Common myeloid progenitor, CD34-positive (primary cell): ENCODE results near the gene OR7D2.
"Not testable (repeated sequence)": the region's sequence is repeated elsewhere in the genome, so short reads cannot be mapped to it uniquely, and the experiment has no call there.

Source experiments
- CTCF ChIA-PET: fragments of 350-600 bp; sonication (Branson Sonifier 250); formaldehyde crosslinking; loops from one replicate; lab custom pipeline; 2021; ENCODE audit warnings: antibody characterized with exemption; lab: Charles Lee
- POLR2A ChIA-PET: fragments of 350-600 bp; sonication (Branson Sonifier 250); formaldehyde crosslinking; loops from one replicate; lab custom pipeline; 2021; ENCODE audit warnings: antibody characterized with exemption; lab: Charles Lee
- DNase-seq, 3 donors: peaks; one replicate each; pipeline versions ENCODE4 v3.0.0 to v3.0.0-alpha.2; 2013
- H3K27ac ChIP-seq, 2 experiments: 1 replicate in 1 of 2; 2 replicates in 1 of 2; pipeline ENCODE4 v1.7.0; 2013; ENCODE audit warnings: inconsistent platforms in 2 of 2, low read length in 2 of 2, mild to moderate bottlenecking in 2 of 2, low read depth in 1 of 2, moderate library complexity in 1 of 2; ENCODE audit not compliant: severe bottlenecking in 2 of 2, insufficient read depth in 1 of 2, poor library complexity in 1 of 2
- H3K27me3 ChIP-seq, 5 experiments: replicated peaks in 2 of 5; 1 replicate in 3 of 5; 2 replicates in 2 of 5; pipeline versions ENCODE4 v1.6.1 to v1.7.0; 2013; ENCODE audit warnings: low read length in 4 of 5, mild to moderate bottlenecking in 2 of 5, moderate library complexity in 2 of 5, inconsistent platforms in 1 of 5; ENCODE audit not compliant: insufficient read depth in 5 of 5, control insufficient read depth in 4 of 5
- H3K36me3 ChIP-seq, 4 experiments: 1 replicate in 2 of 4; 2 replicates in 2 of 4; pipeline versions ENCODE4 v1.6.1 to v1.7.0; 2013; ENCODE audit warnings: low read length in 3 of 4, control low read depth in 1 of 4, mild to moderate bottlenecking in 1 of 4; ENCODE audit not compliant: control insufficient read depth in 4 of 4, insufficient read depth in 4 of 4
- H3K4me1 ChIP-seq, 4 experiments: 1 replicate in 3 of 4; 2 replicates in 1 of 4; pipeline versions ENCODE4 v1.6.1 to v1.7.1; 2013; ENCODE audit warnings: low read length in 3 of 4, mild to moderate bottlenecking in 3 of 4, control low read depth in 1 of 4, inconsistent platforms in 1 of 4, moderate library complexity in 1 of 4; ENCODE audit not compliant: control insufficient read depth in 4 of 4, insufficient read depth in 4 of 4; ENCODE audit errors: control extremely low read depth in 1 of 4
- H3K4me3 ChIP-seq, 7 experiments: 1 replicate in 4 of 7; 2 replicates in 3 of 7; pipeline versions ENCODE4 v1.5.1 to v1.7.0; 2013; ENCODE audit warnings: mild to moderate bottlenecking in 7 of 7, low read length in 6 of 7, moderate library complexity in 6 of 7, inconsistent platforms in 2 of 7, low read depth in 2 of 7, control low read depth in 1 of 7; ENCODE audit not compliant: insufficient read depth in 4 of 7, control insufficient read depth in 1 of 7; ENCODE audit errors: extremely low read depth in 1 of 7
- H3K9me3 ChIP-seq, 5 experiments: 1 replicate in 4 of 5; 2 replicates in 1 of 5; pipeline versions ENCODE4 v1.6.1 to v1.7.1; 2013; ENCODE audit warnings: low read length in 4 of 5, mild to moderate bottlenecking in 2 of 5, inconsistent platforms in 1 of 5, low read depth in 1 of 5, moderate library complexity in 1 of 5; ENCODE audit not compliant: control insufficient read depth in 4 of 5, insufficient read depth in 2 of 5; ENCODE audit errors: control extremely low read depth in 1 of 5
- WGBS: methylation state at CpG from one replicate; pipeline ENCODE4 v1.1.5; 2013; ENCODE audit not compliant: insufficient coverage; 5-methylcytosine and 5-hydroxymethylcytosine counted together

The OR7D2 gene

DNA sequence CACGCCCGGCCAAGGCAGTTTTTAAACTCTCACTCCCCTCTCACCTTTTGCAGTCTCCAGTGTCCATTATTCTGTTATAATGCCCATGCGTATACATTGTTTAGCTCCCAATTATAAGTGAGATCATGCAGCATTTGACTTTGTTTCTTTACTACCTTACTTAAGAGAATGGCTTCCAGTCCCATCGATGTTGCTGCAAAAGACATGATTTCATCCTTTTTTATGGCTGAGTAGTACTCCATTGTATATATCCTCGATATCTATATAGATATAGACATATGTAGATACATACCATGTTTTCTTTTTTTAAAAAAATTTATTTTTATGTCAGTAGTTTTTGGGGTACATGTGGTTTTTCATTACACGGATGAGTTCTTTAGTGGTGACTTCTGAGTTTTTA is 8.4 kb downstream of the OR7D2 start:
- POLR2A ChIA-PET = no interaction called here

DNA sequence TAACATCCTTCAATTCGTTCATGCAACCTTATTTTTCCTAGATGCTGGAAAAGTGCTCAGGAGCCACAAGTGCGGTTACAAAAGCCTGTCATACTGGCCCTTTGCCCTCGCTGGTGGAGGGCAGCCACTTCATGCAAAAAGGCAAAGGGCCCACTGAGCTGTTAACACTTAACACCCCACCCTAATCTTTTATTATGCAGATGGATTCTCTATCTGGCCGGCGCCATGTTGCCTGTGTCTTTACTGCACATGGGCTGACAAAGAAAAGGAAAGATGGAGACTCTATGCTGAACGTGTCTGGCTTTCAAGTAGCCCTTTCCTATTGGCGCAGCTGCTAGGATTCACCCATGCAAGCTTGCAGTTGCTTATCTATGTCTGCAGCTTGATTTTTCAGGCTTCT is 10.8 kb downstream of the OR7D2 start:
- Histone ChIP-seq H3K9me3 (peaks cover 0 to 4% (median 2%) of the 10 kb centered on the region in 5 experiments), H3K4me3 (no peak overlapping the region), H3K27me3 (peaks cover 0 to 4% (median 0%) of the 10 kb centered on the region in 5 experiments), H3K27ac (no peak overlapping the region), H3K36me3 (peaks cover 0 to 9% (median 0%) of the 10 kb centered on the region in 4 experiments), H3K4me1 (no peaks in the 10 kb centered on the region)
- no peak for DNase-seq
- WGBS = 60% methylated on average over 3 of the region's 7 CpGs
- POLR2A ChIA-PET = no interaction called here
- CTCF ChIA-PET = no interaction called here

More for the DNA sequence above, 8.4 kb downstream of the OR7D2 start:
- Histone ChIP-seq H3K27ac (no peak overlapping the region), H3K27me3 (peaks cover 0 to 2% (median 0%) of the 10 kb centered on the region in 5 experiments), H3K4me1 (no peaks in the 10 kb centered on the region), H3K9me3 (peaks cover 0 to 4% (median 2%) of the 10 kb centered on the region in 5 experiments), H3K36me3 (peaks cover 0 to 9% (median 0%) of the 10 kb centered on the region in 4 experiments), H3K4me3 (no peak overlapping the region)
- WGBS = 76% methylated on average over 3 of the region's 6 CpGs
- no peak for DNase-seq
- CTCF ChIA-PET = no interaction called here

DNA sequence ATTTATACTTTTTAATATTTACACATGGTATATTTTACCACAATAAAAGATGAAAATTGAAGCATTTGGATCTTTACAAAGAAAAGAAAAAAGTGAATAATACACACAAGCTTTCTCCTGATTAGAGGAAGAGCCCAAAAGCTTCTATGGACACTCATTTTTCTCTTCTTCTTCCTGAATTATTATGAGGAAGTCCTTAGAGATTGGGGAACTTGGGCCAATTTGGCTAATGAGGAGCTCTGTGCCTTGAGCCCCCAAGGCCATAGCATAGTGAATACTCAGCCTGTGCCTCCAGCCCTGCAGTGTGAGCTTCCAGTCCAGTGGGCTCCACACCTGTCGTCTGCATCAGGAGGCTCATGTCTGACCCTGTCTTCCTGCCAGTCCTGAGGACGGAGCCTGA is 19.3 kb downstream of the OR7D2 start:
- H3K4me3 ChIP-seq, H3K9me3 ChIP-seq, H3K36me3 ChIP-seq, H3K27me3 ChIP-seq, DNase-seq, POLR2A ChIA-PET, H3K27ac ChIP-seq, H3K4me1 ChIP-seq: not testable (repeated sequence)
- CTCF ChIA-PET = interaction anchor here (1.0 kb wide), 1 partner anchor 20 kb away, joined by 3 read pairs; no protein-coding TSS in a partner anchor
- WGBS = no CpG with 5 or more reads among the region's 2 CpGs

DNA sequence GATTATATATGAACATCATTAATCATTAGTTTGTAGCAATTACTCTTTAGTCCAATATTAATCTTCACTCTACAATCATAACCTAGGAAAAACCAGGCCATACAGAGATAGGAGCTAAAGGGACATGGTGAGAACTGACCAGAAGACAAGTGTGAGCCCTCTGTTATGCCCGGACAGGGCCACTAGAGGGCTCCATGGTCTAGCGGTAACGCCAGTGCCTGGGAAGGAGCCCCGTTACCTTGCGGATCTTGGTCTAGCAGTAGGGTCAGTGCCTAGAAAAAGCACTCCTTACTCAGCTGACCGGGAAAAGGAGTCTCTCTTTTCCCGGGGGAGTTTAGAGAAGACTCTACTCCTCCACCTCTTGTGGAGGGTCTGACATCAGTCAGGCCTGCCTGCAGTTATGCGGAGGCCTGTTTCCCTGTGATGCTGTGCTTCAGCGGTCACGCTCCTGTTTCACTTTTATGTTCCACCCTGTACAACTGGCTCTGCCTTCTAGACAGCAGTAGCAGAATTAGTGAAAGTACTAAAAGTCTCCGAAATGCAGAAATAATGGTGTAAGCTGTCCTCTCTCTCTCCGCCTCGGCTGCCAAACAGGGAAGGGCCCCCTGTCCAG is 26.8 kb downstream of the OR7D2 start:
- WGBS = 34% methylated on average over 13 of the region's 13 CpGs
- peaks cover 0 to 4% (median 0%) of the 10 kb centered on the region in 5 experiments for H3K27me3 ChIP-seq
- DNase-seq = peak; percentile 39 to 61 (median 57)
- no peaks in the 10 kb centered on the region for H3K36me3 ChIP-seq
- H3K4me3 ChIP-seq = peak overlapping the region in 4 of 7 experiments; percentile 34 to 75 (median 60)
- POLR2A ChIA-PET = interaction anchor here (0.5 kb wide), 1 partner anchor 87 kb away, joined by 6 read pairs; no protein-coding TSS in a partner anchor
- CTCF ChIA-PET = interaction anchor here (0.6 to 1.7 kb wide), 9 partner anchors 13 to 652 kb away, joined by 3 to 7 read pairs (median 3); no protein-coding TSS in a partner anchor
- H3K27ac ChIP-seq = no peak overlapping the region
- H3K9me3 ChIP-seq = no peaks in the 10 kb centered on the region
- peaks cover 0 to 2% (median under 1%) of the 10 kb centered on the region in 4 experiments for H3K4me1 ChIP-seq

DNA sequence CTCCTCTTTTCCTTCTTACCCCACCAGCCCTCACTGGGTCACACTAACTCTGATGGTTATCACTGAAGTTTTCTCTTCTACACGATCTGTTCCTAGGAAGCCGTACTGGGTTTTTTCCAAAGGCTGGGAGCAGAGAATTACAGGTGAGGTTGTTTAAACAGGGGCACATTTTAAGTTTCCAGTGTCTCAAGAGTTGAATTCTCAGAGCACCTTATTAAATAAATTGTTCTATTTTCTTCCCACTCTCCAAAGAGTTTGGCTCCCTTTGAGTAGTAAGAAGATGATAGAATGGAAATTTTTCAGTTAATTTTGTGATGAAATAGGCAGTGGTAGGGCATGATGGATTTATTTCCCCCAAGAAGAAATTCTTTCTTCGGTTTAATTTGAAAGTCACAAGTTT is 40.7 kb downstream of the OR7D2 start, which contains the start of gene OR7D4:
OR7D4 (minus strand) TSS at position 101 of the 400 bp plus-strand sequence. CDS start 4,752 bp downstream, outside the sequence.
- ChIA-PET CTCF (interaction anchor here (1.0 to 2.7 kb wide), 3 partner anchors 12 to 14 kb away, joined by 3 to 7 read pairs (median 4); no protein-coding TSS in a partner anchor), POLR2A (no interaction called here)
- no peaks in the 10 kb centered on the region for H3K4me1 ChIP-seq
- no peak within 1 kb of the TSS for H3K4me3 ChIP-seq
- peaks cover 0 to 2% (median 0%) of the 10 kb centered on the region in 5 experiments for H3K27me3 ChIP-seq
- no peak within 1 kb of the TSS for H3K27ac ChIP-seq
- no peak for DNase-seq
- no peaks in the 10 kb centered on the region for H3K36me3 ChIP-seq
- WGBS = 83% methylated on average over 1 of the region's 3 CpGs
- H3K9me3 ChIP-seq = peaks cover 0 to 7% (median 2%) of the 10 kb centered on the region in 5 experiments
